Measurements from ENCODE around the gene SORCS2. TPM values are rescaled to one million over a fixed set of nuclear protein-coding genes. Genes with fewer than 3 reads are reported as not detected.

SORCS2 gene
- total and polyA plus RNA-seq, 2 of the 8 experiments (the other 6 are each of a cell fraction or from before 2014, with no cell fraction given) = 0.36 to 1.8 TPM

DNA sequence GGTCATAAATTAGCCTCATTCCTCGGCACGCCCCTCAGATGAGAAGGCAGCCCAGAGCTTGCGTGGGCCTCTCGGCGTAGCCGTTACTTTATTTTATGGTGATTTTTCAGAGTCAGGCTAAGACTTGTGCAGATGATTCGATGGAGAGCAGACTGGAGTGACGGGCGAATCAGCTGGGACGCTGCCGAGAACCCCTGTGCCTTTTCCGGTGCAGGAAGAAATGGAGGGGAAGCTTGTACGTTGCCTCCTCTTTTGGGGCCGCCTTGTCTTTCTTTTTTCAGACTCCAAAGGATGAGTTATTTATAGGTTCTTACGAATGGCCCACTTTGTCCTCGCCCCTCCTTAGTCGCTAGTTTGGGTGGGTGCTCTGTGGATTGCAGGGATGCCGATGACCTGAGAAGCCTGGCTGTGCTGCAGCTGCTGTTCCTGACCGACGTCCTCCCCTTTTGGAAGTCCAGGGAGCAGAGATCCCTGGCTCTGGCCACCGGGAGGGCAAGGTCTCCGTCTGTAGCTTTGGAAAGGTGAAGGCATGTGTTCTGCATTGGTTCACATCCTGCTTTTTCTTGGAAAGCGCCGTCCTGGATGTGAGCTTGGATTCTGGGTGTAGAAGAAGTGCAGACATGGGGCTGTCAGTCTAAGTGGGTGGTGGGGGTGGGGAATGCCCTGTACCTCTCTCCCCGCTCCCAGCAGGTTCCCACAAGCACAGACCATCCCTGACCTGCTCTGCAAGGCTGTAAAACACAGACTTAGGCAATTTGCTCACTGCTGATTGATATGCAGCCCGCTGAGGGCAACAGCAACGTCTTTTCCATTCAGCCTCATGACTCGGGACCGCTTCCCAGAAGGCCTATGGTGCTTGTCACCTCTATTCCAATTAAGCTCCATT, 9.3 kb downstream of the SORCS2 start (continued):
- TF ChIP-seq TAF7 (optimal IDR thresholded peaks at IDR 0.05; ENCODE audit: borderline replicate concordance, low read depth, low read length) (no peak), BRCA1 (IDR thresholded peaks at IDR 0.05; ENCODE audit: low read depth, low read length) (no peak), KDM5A (IDR thresholded peaks at IDR 0.05; ENCODE audit: low read length) (no peak), YY1 (IDR thresholded peaks at IDR 0.05; ENCODE audit: low read depth, low read length) (no peak), KDM1A (IDR thresholded peaks at IDR 0.05; ENCODE audit: borderline replicate concordance, low read length) (no peak), EZH2 (IDR thresholded peaks at IDR 0.05; ENCODE audit: low read depth, low read length, severe bottlenecking) (no peak), POU5F1 (IDR thresholded peaks at IDR 0.05; ENCODE audit: low read depth, low read length) (no peak), ASH2L (IDR thresholded peaks at IDR 0.05; ENCODE audit: low read length) (no peak)
